HG03175 (cell line): ENCODE results near the gene SEMA3D.

Experiments used
- ATAC-seq: cut with Tn5 transposase; IDR thresholded peaks from one replicate; pipeline ENCODE4 v1.9.1; 2021; ENCODE audit warnings: mild to moderate bottlenecking, moderate library complexity; ENCODE audit not compliant: unreplicated experiment

SEMA3D gene

DNA sequence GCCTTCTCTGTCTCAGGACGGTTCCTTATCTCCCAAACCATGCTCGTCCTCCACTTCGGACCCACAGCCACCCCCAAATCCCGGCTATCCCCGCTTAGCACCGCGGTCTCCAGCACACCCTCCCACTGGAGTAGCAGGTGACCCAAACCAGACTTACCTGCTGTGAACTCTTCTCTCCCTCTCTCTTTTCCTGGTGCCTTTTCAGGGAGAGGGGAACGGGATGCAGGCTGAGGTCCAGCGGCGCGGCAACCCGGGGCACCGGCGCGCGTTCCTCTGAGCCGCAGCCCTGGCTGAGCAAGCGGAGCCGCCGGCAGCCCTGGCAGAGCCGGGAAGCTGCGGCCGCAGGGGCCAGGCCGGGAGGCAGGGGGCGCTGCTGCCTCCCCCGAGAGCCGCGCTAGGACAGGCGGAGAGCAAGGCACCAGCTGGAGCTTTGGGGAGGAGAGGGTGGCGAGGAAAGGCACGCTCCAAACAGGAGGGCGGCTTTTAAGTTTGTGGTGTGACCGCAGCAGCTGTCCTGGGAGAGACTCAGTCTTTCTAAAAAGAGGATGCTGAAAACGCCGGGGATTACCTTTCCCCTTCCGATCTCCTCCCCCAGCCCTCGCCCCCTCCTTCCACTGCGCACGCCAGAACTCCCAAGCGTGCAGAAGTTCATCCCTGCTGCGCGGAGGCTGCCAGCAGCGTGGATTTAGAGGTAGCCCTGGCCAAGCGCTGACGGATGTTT, at the start of gene SEMA3D:
Gene SEMA3D (minus strand): TSS at position 536 of the 721 bp plus-strand sequence. CDS start 65,165 bp downstream, outside the sequence.
- ATAC-seq, result peak; percentile 78

DNA sequence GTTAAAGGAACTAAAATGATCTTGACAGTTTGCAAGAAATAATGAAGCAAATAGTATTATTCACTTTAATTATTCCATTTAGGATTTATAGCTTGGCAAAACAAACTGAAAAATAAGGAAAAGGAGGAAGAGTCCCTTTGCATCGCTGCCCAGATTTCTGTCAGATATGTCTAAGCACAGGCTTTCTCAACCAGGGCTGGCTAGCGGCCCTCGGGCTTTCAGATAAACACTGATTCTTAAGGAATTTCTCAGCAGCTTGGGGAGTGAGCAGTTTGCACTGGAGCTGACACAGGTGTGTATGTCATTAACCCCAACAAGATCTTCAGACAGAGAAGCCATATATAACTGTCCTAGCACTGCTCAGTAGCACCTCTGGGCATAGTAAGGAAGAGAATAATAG, 47.9 kb upstream of the SEMA3D start:
- no peak for ATAC-seq

DNA sequence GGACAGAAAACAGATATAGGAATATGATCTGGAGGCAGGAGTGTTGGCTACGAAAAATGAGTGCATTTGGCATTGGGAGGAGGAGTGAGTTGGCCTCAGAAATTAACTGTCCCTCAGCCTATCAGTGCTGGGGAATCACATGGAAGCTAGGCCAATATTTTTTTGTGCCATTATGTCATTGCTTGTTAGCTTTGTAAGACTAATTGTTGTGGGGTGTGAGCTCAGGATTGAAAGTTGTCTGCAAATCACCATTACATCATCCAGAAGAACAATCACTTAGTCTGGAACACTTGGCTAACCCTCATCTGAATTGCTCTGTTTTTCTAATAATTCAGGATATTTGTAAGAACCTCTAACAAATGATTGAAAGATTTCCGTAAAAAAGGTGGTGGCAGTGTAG, 45.2 kb upstream of the SEMA3D start:
- no peak for ATAC-seq

DNA sequence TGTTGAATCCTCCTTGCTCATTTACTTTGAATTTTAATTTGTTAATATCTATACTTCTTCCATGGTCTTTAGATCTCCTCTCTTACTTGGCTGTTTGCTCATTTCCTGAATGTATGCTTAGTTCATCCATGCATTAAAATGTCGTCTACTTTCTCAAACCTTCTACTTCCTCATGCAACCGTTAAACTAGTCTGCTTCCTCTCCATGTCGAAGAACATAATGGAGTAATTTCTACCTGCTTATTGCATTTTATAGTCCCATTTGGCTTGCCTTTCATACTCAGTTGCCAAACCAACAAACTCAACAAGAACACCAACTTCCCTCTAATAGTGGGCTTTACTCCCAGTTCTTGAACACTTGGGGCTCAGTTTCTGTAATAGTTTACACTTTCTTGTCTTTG, 43.8 kb upstream of the SEMA3D start:
- ATAC-seq, result no peak

DNA sequence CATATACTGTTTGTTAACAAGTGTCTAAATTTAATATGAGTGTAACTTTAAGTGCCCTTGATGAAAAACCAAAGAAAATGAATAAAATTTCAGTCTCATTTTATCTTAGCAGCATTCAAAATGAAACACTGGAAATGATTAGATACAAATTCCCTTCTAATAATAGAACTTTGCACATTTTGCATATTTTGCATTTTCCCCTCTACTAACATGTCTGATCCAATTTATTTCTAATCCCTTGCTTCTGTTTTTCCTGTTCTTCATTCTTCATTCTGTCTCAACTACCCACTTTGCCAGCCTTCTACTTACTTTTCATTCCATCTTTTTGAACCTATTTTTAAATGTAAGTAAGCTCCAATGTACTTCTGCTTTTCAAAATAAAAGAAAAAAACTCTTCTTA, 42.7 kb upstream of the SEMA3D start:
- no peak for ATAC-seq

DNA sequence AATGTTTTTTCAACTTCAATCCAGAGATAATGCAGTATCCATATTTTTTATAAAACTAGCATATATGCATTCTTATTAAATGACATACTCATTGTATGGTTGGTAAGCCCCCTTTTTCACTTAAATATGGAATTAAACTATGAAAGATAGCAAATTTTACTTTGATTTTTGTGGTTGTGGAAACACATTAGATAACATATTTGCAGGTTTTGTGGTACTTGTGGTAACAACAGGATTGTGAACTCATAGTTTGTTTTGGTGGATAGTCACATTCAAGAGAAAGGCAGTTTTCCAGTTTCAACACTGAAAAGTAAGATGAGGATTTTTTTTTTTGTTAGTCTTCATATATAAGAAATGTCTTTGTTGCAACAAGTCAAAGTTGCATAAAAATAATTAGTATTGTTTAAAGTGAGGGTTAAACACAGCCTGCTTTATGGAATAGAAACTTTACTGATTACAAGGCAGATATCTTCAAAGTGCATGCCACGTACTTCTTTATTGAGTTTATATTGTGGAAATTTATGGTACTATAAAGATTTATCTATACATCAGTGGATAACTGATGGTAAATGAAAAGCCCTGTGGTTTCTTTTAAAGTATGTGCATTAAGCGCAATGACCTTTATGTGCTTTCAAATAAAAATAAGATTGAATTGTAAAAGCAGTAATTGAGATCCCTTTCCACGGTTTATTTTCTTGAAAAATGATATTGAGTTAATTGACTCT, 39.7 kb upstream of the SEMA3D start:
- no peak for ATAC-seq

DNA sequence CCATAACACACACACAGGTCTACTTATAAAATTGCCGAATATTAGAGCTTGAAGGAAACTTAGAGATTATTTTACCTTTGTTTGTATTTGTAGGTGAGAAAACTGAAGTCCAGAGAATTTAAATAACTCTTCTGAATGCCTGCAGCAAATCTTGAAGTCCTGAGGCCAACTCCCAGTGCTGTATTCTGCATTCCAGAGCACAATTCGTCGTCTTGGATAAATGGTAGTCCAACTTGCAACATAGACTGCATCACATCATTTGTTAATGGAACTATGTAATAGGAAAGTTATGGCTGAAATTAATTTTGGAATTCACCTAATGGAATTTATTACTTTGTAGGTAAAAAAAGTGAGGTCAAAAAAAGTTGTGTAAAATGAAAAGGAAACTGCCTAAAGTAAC, 37.3 kb upstream of the SEMA3D start:
- ATAC-seq, result no peak

DNA sequence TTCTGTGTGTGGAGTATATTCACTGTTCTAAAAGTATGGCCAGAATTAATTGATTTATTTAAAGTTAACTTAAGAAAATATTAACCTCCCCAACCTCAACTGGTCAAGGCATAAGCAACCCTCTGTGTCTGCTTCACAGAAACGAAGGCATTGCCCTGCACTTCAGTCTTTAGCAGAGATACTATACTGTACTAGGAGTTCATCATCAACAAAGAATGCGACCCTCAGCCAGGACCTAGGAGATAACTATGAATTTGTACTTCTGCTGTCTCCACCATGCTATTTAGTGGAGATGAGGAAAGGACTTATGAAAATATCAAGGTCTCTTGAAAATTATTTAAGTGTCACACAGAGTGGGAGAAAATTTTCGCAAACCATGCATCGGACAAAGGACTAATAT, 35.7 kb upstream of the SEMA3D start:
- ATAC-seq, result no peak

DNA sequence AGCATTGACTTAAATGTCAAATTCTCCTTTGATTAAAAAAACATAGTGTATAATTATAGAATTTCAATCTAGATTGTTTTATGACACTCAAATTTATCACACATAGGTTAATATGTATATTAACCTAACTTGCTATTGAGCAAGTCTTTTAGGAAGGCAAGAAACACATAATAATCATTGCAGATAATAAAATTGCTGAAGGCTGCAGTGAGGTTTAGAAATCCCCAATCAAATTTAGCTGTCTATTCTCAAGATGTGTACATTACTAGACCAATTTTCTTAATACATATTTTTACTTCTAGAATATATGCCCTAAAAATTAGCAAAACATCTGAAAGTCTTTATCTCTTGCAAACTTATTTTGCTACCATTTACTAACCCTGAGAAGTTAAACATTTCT, 34.9 kb upstream of the SEMA3D start:
- no peak for ATAC-seq

DNA sequence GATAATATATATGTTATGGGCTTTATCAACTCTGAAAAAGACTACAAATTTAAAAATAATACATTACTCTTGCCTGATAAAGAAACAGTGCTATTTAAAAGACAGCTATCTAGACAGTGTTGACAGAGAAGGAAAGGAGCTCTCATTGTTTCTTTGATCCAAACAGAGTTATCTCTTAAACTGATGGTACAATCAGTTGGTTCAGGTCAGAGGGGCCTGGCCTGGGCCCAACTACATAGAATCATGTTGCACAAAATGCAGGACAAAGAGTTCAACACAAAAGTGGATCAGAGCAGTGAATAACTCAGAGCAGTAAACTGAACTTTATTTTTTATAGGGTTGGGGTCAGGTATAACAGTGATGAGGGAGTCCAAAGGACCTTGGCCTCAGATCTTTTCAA, 33.8 kb upstream of the SEMA3D start:
- no peak for ATAC-seq

DNA sequence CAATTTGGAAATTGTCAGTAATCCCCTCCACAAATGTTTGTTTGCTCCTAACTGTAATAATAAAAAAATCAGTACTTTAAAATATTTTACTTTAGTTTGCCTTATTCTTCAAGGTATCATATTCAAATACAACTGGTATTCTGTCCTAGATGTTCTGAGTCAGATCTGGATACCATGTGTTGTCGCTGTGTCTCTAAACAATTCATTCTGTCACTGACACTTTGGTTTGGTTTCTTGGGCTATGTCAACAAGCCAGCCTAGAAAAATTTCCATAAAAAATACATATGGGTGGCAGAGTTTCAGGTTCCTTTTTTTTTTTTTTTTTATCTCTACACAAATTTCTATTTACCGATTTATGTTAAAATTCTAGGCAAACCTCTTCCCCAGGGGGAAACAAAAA, 33.2 kb upstream of the SEMA3D start:
- no peak for ATAC-seq

DNA sequence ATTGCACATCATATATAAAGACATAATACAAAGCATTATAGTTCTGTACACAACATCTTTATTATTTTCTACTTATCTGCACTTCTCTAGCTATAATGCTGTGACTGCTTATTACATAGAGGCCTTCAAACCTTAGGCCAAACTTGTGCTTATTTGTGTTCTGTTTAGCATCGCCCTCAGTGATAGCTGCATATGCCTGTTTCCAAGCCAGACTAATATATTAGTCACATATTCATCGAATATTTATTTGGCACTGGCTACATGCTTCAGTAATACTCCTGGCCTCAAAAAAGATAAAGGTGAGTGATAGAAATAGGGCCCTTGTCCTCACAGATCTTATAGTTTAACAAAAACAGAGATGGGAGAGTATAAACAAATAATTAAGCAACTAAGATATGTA, 30.2 kb upstream of the SEMA3D start:
- no peak for ATAC-seq

DNA sequence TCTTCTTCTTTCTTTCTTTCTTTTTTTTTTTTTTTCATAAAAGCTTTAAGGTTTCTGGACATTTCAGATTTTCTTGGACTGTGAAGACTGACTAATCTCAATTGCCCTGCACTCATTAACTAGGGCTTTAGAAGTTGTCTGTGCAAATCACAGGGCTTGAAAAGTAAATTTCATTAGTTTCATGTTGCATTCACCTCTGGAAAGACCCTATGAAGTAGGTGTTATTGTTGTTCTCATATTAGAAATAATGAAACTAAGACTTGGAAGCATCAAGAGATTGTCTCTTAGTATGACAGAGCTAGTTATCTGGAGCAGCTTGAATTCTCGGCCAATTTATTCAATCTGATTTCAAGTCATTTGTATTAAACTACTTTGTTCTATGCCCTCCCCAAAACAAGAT, 28.2 kb upstream of the SEMA3D start:
- peak; percentile 72 for ATAC-seq

DNA sequence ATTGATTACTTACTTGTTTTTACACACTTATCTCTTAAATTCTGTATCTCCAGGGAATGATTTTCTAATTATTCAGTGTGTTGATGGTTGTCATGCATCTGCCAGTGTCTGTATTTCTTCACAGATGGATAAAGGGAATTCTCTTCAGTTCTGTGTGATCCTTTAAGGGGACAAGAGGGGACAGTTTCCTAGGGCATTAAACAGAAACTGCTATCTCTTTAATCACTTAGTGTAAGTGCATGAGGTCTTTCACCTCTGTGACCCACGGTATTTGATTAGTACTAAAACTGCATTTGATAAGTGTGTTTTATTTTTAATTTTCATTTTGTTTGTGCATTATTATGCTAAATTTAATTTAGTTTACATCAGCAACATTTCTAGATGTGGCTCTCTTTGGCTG, 26.6 kb upstream of the SEMA3D start:
- ATAC-seq, result no peak

DNA sequence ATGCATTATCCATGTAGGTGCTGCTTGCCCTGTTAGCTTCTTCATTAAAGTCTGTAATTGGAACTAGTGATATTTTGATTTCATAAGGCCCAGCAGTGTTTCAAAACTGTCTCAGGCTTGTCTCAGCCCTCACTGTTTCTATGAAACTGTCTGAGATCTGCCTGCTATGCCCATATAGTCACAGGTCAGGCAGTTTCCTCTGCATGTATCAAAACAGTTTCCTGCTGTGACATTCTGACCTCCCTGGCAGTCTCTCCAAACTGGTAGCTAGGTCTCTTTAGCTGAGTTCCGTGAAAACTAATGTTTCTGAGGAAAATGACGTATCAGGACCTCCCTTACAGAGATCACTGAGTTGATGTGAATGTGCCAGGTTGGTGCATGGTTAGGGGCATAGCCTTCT, 18.9 kb upstream of the SEMA3D start:
- ATAC-seq, result no peak

DNA sequence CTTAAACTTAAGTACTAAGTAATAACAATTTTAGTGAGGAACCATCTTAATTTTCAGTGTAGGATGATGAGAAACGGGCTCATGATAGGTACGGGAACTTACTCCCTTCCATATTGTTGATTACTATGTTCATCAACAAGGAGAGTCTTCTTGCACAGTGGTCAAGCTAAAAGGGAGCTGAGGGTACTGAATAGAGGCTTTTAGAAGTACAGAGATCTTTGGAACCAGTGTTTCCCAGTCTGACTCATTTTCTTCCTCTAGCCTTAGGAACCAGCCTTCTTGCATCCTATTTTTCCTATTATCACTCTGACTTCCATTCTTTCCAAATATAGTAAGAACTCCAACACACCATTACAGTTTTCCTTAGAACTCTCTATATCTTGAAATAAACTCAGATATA, 17.6 kb upstream of the SEMA3D start:
- no peak for ATAC-seq

DNA sequence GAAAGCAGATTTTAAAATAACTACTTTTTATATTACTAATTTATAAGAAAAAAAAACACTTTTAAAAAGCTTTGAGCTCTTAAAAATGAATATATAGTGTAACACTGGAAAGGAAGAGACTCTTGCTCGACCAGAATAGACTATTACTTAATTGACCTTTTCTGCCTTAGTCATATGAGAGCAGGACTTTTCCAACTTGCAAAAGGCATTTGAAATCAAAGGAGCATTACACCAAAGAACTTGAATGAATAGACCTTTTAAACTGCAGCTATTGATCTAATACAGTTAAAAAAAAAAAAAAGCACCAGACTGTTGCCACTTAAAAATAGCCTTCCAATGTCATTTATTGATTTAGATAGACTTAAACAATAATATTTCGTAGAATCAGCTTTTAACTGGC, 17.2 kb upstream of the SEMA3D start:
- no peak for ATAC-seq

DNA sequence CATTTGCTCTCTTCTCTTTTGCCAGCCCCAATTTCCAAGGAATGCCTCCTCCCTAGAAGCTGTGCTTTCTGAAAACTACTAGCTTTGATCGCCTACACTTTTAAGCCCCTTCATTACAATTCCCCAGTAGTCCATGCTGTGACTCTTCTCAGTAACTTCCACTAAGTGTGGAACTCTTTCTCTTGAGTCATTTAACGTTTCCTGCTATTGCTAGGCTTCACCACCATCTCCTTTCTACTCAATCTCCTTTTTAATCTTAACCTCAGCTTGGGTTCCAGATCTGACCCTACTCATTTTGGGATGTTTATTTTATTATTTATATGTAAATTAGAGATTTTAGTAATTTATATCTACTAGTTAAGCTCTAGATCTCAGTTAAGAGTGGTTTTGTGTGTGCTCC, 14.4 kb upstream of the SEMA3D start:
- no peak for ATAC-seq

DNA sequence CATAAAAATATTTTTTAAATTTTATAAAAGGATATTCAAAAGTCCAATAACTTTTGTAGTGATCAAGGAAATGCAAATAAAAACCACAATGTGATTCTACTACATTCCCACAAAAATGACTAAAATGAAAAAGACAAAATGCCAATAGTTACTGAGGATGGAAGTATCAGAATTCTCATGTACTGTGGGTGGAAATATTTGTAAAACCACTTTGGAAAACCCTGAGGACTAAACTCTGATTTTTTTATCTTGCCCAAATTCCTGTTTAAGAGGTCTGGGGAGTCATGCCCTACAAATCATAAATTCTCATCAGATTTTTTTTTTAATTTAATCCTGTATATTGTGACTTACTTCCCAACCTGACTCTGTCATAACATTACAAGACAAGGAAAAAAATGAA, 9.8 kb upstream of the SEMA3D start:
- ATAC-seq, result no peak

DNA sequence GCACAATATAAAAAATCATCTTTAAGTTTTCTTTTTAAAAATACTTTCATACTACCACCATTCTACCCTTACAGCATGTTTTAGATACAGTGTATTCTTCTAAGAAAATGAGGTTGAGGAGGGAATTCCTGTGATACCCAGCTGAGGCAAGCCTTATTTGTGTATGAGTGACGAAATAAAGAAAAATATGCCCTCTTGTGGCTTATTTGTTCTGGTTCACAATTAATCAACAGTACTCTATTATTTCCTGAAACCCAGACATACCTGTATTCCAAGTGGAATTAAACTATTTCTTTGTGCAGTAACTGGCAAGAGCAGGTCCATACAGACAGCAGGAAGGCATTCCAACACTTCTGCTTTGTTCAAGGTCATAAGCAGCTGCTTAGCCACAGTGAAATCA, 4.5 kb upstream of the SEMA3D start:
- no peak for ATAC-seq

DNA sequence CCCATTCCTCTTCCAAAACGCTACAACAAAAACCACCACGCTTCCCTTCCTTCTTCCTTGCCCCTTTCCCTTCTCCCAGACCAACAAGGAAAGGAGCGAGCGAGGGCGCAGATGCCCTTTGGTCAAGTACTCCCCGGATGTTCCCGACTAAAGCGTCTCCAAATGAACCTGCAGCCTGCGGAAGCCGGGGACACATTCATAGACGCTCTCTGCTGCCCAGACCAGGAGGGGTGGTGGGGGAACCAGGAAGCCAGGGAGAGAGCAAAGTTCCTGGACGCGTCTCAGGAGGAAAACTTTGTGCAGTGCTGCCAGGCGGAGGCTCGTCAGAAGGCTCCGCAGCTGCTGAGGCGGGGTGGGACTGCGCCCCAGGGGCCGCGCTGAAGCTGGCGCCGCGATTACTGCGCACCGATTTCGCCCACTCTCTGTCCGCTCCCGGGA, 754 bp downstream of the SEMA3D start:
- peak; percentile 22 for ATAC-seq

DNA sequence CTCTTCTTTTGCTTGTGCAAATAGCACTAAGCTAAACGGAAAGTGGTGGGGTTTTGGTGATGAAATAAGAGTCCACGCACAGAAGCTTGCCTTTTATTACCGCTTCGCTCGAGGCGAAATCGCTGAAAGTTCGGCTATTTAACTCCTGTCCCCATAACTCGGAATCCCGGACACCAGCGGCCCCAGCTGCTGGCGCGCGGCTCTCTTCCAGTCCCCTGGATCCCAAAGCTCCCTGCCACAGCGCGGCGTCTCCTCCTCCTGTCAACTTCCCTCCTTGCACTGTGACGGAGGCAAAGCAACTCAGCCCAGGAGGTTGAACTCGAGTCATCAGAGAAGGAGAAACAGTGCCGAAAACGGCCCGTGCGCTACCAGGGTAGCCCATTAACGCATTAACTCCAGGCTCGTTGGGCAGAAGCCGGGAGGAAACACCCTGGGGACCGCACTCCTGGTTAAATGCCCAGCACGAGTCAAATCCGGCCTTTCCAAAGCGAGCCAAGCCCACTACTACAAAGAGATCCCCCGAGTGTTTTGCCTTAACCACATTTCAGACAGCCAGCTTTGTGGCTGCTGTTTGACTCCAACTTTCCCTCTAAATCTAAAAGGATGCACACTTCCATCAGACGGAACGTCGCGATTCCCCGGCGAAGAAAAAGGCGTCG, 1.3 kb downstream of the SEMA3D start:
- ATAC-seq, result no peak
